T-helper 1 cell treated with Interleukin-12 subunit alpha and Interleukin-12 subunit beta and Interleukin-4 antibody, amounts not matched to agents 30 μg/mL and 1 μg/mL, for 36 hours (primary cell): ENCODE data around the gene CEP72.
"Not testable (repeated sequence)": the region's sequence is repeated elsewhere in the genome, so short reads cannot be mapped to it uniquely, and the experiment has no call there.

Source experiments
- H3K27ac Mint-ChIP-seq: one replicate; pipeline ENCODE4 v1.8.0; 2021; ENCODE audit warnings: mild to moderate bottlenecking, mixed read lengths
- H3K27me3 Mint-ChIP-seq: one replicate; pipeline ENCODE4 v1.8.0; 2021; ENCODE audit warnings: low read depth, mixed read lengths
- H3K36me3 Mint-ChIP-seq: one replicate; pipeline ENCODE4 v1.8.0; 2021; ENCODE audit warnings: low read depth, mixed read lengths
- H3K4me1 Mint-ChIP-seq: one replicate; pipeline ENCODE4 v1.8.0; 2021; ENCODE audit warnings: low read depth, mixed read lengths
- H3K4me3 Mint-ChIP-seq: one replicate; pipeline ENCODE4 v1.8.0; 2021; ENCODE audit warnings: mild to moderate bottlenecking, moderate library complexity, mixed read lengths
- H3K9me3 Mint-ChIP-seq: one replicate; pipeline ENCODE4 v1.8.0; 2021; ENCODE audit warnings: mixed read lengths

The CEP72 gene

DNA sequence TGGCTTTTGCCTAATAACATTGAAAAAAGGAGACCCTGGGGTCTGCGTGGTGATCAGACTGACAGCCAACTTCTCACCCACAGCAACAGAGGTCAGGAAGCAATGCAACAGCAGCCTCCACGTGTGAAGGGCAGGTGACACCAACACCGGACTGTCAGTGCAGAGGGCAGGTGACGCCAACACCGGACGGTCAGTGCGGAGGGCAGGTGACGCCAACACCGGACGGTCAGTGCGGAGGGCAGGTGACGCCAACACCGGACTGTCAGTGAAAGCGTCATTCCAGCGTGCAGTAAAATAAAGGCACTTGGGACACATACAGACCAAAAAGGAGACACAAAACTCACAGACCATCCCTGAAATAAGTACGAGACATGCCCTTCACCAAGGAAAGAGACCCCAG is 37.2 kb upstream of the CEP72 start:
- Mint-ChIP-seq H3K4me1 (no peaks in the 10 kb centered on the region), H3K4me3 (no peak overlapping the region), H3K36me3 (no peaks in the 10 kb centered on the region), H3K9me3 (peaks cover 4% of the 10 kb centered on the region), H3K27me3 (peaks cover 23% of the 10 kb centered on the region), H3K27ac (no peak overlapping the region)

DNA sequence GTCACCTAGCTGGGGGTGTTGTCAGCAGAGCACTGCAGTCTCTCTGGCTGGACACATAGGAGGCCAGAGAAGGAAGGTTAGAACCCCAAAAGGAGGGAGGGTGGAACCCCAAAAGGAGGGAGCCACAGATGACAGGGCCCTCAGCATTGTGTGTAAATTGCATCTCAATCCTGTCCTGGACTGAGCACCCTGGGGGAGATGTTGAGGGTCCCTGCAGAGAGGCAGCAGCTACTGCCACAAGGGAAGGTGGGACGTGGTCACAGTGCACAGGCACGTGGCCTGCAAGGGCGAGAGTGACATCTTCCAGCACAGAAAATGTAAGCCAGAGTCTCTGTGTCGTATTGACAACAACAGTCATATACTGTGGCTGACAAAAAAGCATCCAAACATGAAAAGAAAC is 36.5 kb upstream of the CEP72 start:
- Mint-ChIP-seq H3K9me3 (peaks cover 4% of the 10 kb centered on the region), H3K27me3 (peaks cover 28% of the 10 kb centered on the region), H3K27ac (no peak overlapping the region)

DNA sequence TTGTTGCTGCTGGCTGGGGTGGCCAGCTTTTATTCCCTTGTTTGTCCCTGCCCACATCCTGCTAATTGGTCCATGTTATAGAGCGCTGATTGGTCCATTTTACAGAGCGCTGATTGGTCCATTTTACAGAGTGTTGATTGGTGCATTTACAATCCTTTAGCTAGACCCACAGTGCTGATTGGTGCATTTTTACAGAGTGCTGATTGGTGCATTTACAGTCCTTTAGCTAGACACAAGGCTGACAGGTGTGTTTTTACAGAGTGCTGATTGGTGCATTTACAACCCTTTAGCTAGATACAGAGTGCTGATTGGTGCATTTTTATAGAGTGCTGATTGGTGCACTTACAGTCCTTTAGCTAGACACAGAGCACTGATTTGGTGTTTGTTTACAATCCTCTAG is 34.9 kb upstream of the CEP72 start:
- not testable (repeated sequence) for H3K27ac Mint-ChIP-seq, H3K9me3 Mint-ChIP-seq, H3K36me3 Mint-ChIP-seq, H3K4me1 Mint-ChIP-seq, H3K4me3 Mint-ChIP-seq
- peaks cover 28% of the 10 kb centered on the region for H3K27me3 Mint-ChIP-seq

More for the DNA sequence above, 36.5 kb upstream of the CEP72 start:
- Mint-ChIP-seq H3K4me3 (no peak overlapping the region), H3K4me1 (no peaks in the 10 kb centered on the region), H3K36me3 (no peaks in the 10 kb centered on the region)

DNA sequence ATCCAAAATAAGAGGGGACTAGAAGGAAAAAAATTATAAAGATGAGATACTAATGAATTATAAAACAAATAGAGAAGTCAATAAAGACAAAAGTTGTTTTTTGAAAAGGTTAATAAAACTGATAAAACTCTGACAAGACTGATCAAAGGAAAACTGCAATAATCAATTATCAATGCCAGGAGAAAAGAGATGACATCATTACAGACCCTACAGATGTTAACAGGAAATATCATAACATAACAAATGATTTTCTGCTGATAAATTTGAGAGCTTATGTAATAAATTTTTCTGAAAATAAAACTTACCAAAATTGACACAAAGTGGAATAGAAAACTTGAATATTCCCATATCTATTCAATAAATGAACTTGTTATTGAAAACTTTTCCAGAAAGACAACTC is 34.3 kb upstream of the CEP72 start:
- H3K36me3 Mint-ChIP-seq, result no peaks in the 10 kb centered on the region
- H3K27me3 Mint-ChIP-seq, result peaks cover 28% of the 10 kb centered on the region
- H3K9me3 Mint-ChIP-seq, result peaks cover 4% of the 10 kb centered on the region
- no peaks in the 10 kb centered on the region for H3K4me1 Mint-ChIP-seq
- H3K27ac Mint-ChIP-seq, result no peak overlapping the region
- no peak overlapping the region for H3K4me3 Mint-ChIP-seq

DNA sequence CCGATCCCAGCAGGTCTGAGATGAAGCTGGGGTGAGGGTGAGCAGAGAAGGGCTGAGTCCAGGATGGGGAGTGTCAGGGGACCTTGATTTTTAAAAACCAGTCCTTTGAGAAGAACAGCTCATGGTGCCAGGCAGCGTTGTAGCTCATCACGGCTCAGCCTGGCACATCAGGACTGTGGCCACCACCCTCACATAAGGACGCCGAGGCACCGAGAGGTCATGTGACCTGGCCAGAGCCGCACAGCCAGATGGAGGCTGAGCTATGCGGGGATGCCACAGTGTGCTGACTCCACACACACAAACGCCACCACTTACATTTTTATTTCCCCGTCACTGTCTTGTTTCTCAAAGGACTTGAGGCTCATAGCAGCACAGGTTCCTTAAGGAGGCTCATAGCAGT is 32.9 kb upstream of the CEP72 start:
- H3K4me3 Mint-ChIP-seq, result no peak overlapping the region
- no peaks in the 10 kb centered on the region for H3K36me3 Mint-ChIP-seq
- no peaks in the 10 kb centered on the region for H3K4me1 Mint-ChIP-seq
- H3K27ac Mint-ChIP-seq, result no peak overlapping the region
- peaks cover 28% of the 10 kb centered on the region for H3K27me3 Mint-ChIP-seq
- peaks cover 4% of the 10 kb centered on the region for H3K9me3 Mint-ChIP-seq

DNA sequence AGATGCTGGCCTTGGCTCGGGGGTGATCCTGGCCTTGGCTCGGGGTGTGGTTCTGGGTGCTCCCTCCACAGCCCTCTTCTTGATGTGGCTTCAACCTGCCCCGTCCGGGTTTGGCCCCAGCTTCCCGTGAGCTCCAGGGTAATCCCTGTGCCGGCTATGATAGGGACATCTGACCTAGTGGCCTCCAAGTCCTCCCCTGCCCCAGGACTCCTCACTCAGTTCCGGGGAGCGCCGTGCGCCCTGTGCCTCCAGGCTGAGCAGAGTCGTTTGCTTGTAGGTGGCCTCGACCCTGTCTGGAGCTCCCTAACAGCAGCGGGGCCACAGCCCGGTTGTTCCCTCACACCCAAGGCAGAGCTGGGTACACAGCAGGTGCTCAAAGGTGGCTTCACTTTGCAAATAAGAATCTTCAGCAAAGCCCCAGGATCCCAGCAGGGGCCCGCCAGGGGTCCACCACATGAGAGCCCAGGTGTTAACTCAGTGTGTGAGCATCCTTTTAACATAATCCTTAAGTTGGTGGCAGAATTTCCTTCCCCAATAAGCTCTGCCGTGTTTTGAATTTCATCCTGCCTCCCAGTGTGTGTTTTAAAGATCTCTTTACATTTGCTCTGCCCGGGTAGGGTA is 32.3 kb upstream of the CEP72 start:
- Mint-ChIP-seq H3K4me1 (no peaks in the 10 kb centered on the region), H3K27ac (no peak overlapping the region), H3K36me3 (no peaks in the 10 kb centered on the region), H3K27me3 (peaks cover 28% of the 10 kb centered on the region), H3K9me3 (peaks cover 4% of the 10 kb centered on the region), H3K4me3 (no peak overlapping the region)

DNA sequence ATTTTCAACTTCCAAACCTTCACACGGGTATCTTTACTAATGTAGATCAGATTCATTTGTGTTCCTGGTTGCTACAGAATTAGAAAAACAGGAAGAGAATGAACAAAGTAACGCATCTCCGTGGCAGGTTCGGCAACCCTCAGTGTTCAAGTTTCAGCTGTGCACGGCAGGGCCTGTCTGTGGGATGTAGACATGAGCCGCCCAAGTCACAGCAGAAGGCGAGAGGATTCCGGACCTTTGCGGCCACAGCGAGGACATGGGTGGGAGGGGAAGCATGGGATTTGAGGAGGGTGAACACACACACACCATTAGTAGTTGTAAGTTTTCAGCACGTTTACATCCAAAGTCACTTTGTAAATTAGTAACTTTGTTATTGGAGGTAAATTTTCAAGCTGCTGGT is 31.7 kb upstream of the CEP72 start:
- H3K9me3 Mint-ChIP-seq, result peaks cover 4% of the 10 kb centered on the region
- H3K4me1 Mint-ChIP-seq, result no peaks in the 10 kb centered on the region
- H3K27me3 Mint-ChIP-seq, result peaks cover 23% of the 10 kb centered on the region
- no peaks in the 10 kb centered on the region for H3K36me3 Mint-ChIP-seq
- H3K4me3 Mint-ChIP-seq, result no peak overlapping the region
- H3K27ac Mint-ChIP-seq, result no peak overlapping the region

DNA sequence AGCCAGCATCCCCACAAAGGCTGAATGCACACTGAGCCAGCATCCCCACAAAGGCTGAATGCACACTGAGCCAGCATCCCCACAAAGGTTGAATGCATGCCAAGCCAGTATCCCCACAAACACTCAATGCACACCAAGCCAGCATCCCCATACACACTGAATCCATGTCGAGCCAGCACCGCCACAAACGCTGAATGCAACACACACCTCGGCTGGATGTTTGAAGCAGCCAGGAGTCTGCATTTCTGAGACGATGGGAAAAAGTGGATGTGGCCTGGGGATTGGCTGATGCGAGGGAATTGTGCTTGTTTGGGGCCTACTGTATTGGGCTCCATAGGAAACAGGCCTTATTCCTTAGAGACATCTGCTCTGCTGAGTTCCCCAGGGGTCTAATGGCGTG is 30.9 kb upstream of the CEP72 start:
- Mint-ChIP-seq H3K9me3 (peaks cover 3% of the 10 kb centered on the region), H3K27ac (no peak overlapping the region), H3K36me3 (no peaks in the 10 kb centered on the region), H3K4me3 (no peak overlapping the region), H3K27me3 (peaks cover 22% of the 10 kb centered on the region), H3K4me1 (no peaks in the 10 kb centered on the region)

DNA sequence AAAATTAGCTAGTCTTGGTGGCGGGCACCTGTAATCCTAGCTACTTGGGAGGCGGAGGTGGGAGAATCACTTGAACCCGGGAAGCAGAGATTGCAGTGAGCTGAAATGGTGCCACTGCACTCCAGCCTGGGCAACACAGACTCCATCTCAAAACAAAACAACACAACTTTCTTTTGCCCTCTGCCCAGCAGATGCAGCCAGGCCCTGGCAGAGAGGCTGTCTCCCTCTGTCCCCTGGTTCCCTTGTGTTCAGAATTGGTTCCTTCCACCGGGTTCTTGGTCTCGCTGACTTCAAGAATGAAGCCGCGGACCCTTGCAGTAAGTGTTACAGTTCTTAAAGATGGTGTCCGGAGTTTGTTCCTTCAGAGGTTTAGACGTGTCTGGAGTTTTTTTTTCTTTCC is 30.2 kb upstream of the CEP72 start:
- H3K4me1 Mint-ChIP-seq, result no peaks in the 10 kb centered on the region
- no peak overlapping the region for H3K4me3 Mint-ChIP-seq
- H3K9me3 Mint-ChIP-seq, result no peaks in the 10 kb centered on the region
- peaks cover 19% of the 10 kb centered on the region for H3K27me3 Mint-ChIP-seq
- no peaks in the 10 kb centered on the region for H3K36me3 Mint-ChIP-seq
- H3K27ac Mint-ChIP-seq, result no peak overlapping the region

DNA sequence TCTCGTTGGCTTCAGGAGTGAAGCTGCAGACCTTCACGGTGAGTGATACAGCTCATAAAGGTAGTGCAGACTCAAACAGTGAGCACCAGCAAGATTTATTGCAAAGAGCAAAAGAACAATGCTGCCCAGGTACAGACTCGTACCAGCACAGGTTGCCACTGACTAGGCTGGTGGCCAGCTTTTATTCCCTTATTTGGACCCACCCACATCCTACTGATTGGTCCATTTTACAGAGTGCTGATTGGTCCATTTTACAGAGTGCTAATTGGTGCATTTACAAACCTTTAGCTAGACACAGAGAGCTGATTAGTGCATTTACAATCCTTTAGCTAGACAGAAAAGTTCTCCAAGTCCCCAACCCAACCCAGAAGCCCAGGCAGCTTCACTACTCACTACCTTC is 29.7 kb upstream of the CEP72 start:
- peaks cover 18% of the 10 kb centered on the region for H3K27me3 Mint-ChIP-seq
- H3K4me1 Mint-ChIP-seq, H3K4me3 Mint-ChIP-seq, H3K9me3 Mint-ChIP-seq, H3K36me3 Mint-ChIP-seq, H3K27ac Mint-ChIP-seq: not testable (repeated sequence)

DNA sequence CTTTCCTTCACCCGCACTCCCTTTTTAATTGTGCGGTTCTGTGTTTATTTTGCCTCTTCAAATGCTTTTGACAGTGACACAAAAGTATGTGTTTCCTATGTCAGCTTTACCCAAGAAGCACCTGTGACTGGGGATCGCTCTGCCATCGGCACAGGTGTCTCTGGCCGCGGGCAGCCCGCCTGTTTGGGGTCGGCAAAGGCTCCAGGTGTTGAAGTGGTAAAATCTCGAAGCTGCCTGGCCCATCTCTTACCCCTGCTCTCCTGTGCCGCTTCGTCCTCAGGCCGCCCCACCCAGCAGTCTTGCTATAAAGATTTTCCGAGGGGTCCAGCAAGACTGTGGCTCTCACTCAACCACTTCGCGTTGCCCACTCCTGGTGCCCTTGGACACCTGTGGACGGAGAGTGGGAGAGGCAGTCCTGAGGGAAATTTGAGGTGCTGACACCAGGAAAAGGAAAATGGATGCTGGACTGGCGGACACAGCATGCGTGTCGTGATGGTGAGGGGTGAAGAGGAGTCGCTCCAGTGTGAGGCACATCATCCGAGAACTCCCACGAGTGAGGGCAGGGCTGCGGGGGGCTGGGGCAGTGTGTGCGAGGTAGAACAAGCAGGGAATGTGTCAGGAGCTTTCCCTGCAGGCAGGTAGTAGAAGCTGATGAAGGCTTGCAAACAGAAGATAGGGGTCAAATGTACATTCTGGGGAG is 29.1 kb upstream of the CEP72 start:
- Mint-ChIP-seq H3K36me3 (no peaks in the 10 kb centered on the region), H3K4me3 (no peak overlapping the region), H3K4me1 (no peaks in the 10 kb centered on the region), H3K9me3 (peaks cover 5% of the 10 kb centered on the region), H3K27me3 (peaks cover 15% of the 10 kb centered on the region), H3K27ac (no peak overlapping the region)

DNA sequence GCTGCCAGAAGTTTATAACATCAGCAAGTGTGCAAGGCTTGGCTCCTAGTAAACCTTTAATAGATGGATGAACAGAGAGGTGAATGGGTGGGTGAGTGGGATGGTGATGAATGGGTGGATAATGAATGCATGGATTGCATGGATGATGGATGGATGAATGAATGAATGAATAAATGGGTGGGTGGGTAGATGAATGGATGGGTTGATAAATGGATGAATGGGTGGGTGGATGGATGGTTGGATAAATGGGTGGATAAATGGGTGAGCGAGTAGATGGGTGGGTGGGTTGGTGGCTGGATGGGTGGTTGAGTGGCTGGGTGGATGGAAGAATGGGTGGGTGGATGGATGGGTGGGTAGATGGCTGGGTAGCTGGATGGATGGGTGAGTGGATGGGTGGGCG is 28.5 kb upstream of the CEP72 start:
- H3K27me3 Mint-ChIP-seq, result peaks cover 9% of the 10 kb centered on the region

DNA sequence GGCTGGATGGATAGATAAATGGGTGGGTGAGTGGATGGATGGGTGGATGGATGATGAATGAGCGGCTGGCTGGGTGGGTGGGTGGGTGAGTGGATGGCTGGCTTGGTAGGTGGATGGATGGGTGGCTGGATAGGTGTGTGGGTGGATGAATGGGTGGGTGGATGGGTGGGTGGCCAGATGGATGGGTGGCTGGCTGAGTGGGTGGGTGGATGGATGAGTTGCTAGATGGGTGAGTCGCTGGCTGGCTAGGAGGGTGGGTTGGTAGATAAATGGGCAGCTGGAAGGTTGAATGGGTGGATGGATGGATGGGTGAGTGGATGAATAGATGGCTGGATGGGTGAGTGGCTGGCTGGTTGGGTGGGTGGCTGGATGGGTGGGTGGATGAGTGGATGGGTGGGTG is 27.9 kb upstream of the CEP72 start:
- peaks cover 8% of the 10 kb centered on the region for H3K27me3 Mint-ChIP-seq
- H3K36me3 Mint-ChIP-seq, result no peaks in the 10 kb centered on the region

More for the DNA sequence above, 28.5 kb upstream of the CEP72 start:
- no peak overlapping the region for H3K27ac Mint-ChIP-seq
- H3K4me3 Mint-ChIP-seq, result no peak overlapping the region
- H3K4me1 Mint-ChIP-seq, result no peaks in the 10 kb centered on the region
- peaks cover 5% of the 10 kb centered on the region for H3K9me3 Mint-ChIP-seq
- no peaks in the 10 kb centered on the region for H3K36me3 Mint-ChIP-seq

DNA sequence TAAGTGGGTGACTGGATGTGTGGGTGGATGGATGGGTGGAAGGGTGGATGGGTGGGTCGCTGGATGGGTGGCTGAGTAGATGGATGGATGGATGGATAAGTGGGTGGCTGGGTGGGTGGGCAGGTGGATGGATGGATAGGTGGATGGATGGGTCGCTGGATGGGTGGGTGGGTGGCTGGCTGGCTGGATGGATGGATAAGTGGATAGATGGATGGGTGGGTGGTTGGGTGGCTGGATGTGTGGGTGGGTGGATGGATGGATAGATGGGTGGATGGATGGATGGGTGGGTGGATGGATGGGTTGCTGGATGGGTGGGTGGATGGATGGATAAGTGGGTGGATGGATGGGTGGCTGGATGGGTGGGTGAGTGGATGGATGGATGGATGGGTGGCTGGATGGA is 27.3 kb upstream of the CEP72 start:
- H3K4me3 Mint-ChIP-seq, result no peak overlapping the region
- H3K27me3 Mint-ChIP-seq, result peaks cover 8% of the 10 kb centered on the region
- peaks cover 5% of the 10 kb centered on the region for H3K9me3 Mint-ChIP-seq
- no peak overlapping the region for H3K27ac Mint-ChIP-seq
- H3K4me1 Mint-ChIP-seq, result no peaks in the 10 kb centered on the region
- no peaks in the 10 kb centered on the region for H3K36me3 Mint-ChIP-seq

More for the DNA sequence above, 27.9 kb upstream of the CEP72 start:
- peaks cover 5% of the 10 kb centered on the region for H3K9me3 Mint-ChIP-seq
- no peaks in the 10 kb centered on the region for H3K4me1 Mint-ChIP-seq
- no peak overlapping the region for H3K27ac Mint-ChIP-seq
- no peak overlapping the region for H3K4me3 Mint-ChIP-seq

DNA sequence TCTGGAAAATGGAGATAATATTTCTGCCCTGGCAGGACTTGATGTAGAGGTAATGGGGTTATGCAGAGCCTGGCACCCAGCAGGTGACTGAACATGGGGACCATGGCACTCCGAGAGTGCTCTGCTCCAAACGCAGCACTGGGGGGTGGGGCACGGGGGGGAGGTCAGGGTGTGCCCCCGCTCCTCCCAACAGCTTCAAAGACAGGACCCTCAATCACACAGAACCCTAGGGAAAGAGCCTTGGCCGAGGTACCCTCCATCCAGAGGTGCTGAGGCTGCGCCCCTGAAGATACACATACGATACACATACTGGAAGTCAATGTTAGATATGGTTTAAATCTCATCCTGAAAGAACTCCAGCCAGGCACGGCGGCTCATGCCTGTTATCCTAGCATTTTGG is 26.6 kb upstream of the CEP72 start:
- no peak overlapping the region for H3K4me3 Mint-ChIP-seq
- peaks cover 3% of the 10 kb centered on the region for H3K27me3 Mint-ChIP-seq
- H3K36me3 Mint-ChIP-seq, result no peaks in the 10 kb centered on the region
- no peak overlapping the region for H3K27ac Mint-ChIP-seq
- H3K9me3 Mint-ChIP-seq, result peaks cover 5% of the 10 kb centered on the region
- H3K4me1 Mint-ChIP-seq, result no peaks in the 10 kb centered on the region
